NB4 (cell line): ENCODE data around the gene STAMBPL1.

Experiments
- MAX ChIP-seq: IDR thresholded peaks from 2 replicates; pipeline ENCODE4 v1.6.1; 2011; ENCODE audit warnings: low read depth, low read length
- MYC ChIP-seq: IDR thresholded peaks from 2 replicates; pipeline ENCODE4 v1.6.1; 2011; ENCODE audit warnings: low read depth, low read length
- POLR2A ChIP-seq: IDR thresholded peaks from 2 replicates; pipeline ENCODE4 v1.6.1; 2011; ENCODE audit warnings: mild to moderate bottlenecking; ENCODE audit not compliant: insufficient read length; ENCODE audit errors: extremely low read depth
- TF ChIP-seq, protein P1 (sequence below): IDR thresholded peaks from one replicate; pipeline ENCODE4 v1.5.1; 2012; ENCODE audit warnings: low read depth, low read length

- TF ChIP-seq, protein P1, sequence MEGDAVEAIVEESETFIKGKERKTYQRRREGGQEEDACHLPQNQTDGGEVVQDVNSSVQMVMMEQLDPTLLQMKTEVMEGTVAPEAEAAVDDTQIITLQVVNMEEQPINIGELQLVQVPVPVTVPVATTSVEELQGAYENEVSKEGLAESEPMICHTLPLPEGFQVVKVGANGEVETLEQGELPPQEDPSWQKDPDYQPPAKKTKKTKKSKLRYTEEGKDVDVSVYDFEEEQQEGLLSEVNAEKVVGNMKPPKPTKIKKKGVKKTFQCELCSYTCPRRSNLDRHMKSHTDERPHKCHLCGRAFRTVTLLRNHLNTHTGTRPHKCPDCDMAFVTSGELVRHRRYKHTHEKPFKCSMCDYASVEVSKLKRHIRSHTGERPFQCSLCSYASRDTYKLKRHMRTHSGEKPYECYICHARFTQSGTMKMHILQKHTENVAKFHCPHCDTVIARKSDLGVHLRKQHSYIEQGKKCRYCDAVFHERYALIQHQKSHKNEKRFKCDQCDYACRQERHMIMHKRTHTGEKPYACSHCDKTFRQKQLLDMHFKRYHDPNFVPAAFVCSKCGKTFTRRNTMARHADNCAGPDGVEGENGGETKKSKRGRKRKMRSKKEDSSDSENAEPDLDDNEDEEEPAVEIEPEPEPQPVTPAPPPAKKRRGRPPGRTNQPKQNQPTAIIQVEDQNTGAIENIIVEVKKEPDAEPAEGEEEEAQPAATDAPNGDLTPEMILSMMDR = no peak
- no peak for TF ChIP-seq POLR2A
- TF ChIP-seq MAX = no peak
- TF ChIP-seq MYC = no peak
Measured at GRCh38 chr10:88918191-88918905, 38.3 kb downstream of the STAMBPL1 start.
